Body of pancreas (tissue), 4 donors: Measurements from ENCODE around the gene CD151.

Experiments used
- CTCF ChIP-seq, 7 experiments: fragments of 450-650 bp in 4 of 7; fragments of 200-600 bp in 3 of 7; sonication (generic) in 3 of 7; IDR thresholded peaks; one replicate each; pipeline ENCODE4 v1.5.1; 2016 to 2019; ENCODE audit warnings: antibody characterized with exemption in 7 of 7
- POLR2A ChIP-seq, 3 donors: fragments of 450-650 bp; IDR thresholded peaks; one replicate each; pipeline ENCODE4 v1.6.1; 2016; ENCODE audit warnings: antibody characterized with exemption in 3 of 3, mild to moderate bottlenecking in 2 of 3

- TF ChIP-seq CTCF (IDR thresholded peaks at IDR 0.05) (no peak), POLR2A (IDR thresholded peaks at IDR 0.05) (no peak)
Observed at GRCh38 chr11:872799-873198, 40.0 kb downstream of the CD151 start.
